Erythroblast (primary cell): ENCODE measurements around the gene DHRS3.

Experiments
- GATA1 ChIP-seq: IDR thresholded peaks from 2 replicates; pipeline ENCODE4 v1.6.1; 2011; ENCODE audit warnings: low read depth, mild to moderate bottlenecking, control low read depth, low read length, moderate library complexity
- POLR2A ChIP-seq: IDR thresholded peaks from 2 replicates; pipeline ENCODE4 v1.6.1; 2011; ENCODE audit warnings: mild to moderate bottlenecking, low read length

DNA sequence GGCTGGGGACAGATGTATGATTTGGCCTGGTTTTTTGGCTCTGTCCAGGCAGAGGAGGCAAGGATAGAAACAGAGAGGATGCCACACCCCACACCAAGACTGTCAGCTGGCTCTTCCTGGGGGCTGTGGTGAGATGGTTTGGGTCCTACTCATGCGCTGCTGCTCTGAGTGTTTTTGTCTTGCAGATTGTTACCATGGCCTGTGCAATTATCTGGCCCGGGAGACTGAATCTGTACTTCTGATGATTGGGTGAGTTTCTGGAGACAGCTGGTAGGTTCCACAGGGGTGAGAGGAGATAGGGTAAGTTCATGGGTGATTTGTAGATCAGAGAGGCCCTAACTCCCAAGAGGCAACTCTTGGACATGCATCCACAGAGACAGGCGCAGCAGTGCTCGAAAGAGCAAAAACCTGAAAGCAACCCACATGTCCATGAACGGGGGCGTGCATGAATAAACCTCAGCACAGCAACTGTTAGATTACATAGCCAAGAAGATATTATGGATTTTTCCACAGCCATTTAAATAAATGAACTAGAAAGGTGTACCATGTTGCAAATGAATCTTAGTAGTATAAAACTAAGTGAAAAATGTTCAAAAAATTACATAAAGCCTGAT, 43.7 kb upstream of the DHRS3 start:
- TF ChIP-seq POLR2A (no peak), GATA1 (no peak)
